GM18502 (cell line): ENCODE results near the gene HILPDA.

Experiments used
- ATAC-seq: cut with Tn5 transposase; IDR thresholded peaks from one replicate; pipeline ENCODE4 v1.9.1; 2021; ENCODE audit warnings: mild to moderate bottlenecking; ENCODE audit not compliant: unreplicated experiment, poor library complexity

Gene HILPDA, protein sequence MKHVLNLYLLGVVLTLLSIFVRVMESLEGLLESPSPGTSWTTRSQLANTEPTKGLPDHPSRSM

GRCh38 chr7:128455543-128456254 lies at the start of gene HILPDA:
TSS of gene HILPDA (plus strand) at chr7:128455878. CDS start at chr7:128457269, 1,391 bp downstream.
- ATAC-seq: peak; percentile 85

- no peak for ATAC-seq
Measured at GRCh38 chr7:128406314-128407232, 49.1 kb upstream of the HILPDA start.

- no peak for ATAC-seq
Measured at GRCh38 chr7:128407233-128407589, 48.5 kb upstream of the HILPDA start.

GRCh38 chr7:128407751-128408708 lies 47.6 kb upstream of the HILPDA start:
- no peak for ATAC-seq

DNA sequence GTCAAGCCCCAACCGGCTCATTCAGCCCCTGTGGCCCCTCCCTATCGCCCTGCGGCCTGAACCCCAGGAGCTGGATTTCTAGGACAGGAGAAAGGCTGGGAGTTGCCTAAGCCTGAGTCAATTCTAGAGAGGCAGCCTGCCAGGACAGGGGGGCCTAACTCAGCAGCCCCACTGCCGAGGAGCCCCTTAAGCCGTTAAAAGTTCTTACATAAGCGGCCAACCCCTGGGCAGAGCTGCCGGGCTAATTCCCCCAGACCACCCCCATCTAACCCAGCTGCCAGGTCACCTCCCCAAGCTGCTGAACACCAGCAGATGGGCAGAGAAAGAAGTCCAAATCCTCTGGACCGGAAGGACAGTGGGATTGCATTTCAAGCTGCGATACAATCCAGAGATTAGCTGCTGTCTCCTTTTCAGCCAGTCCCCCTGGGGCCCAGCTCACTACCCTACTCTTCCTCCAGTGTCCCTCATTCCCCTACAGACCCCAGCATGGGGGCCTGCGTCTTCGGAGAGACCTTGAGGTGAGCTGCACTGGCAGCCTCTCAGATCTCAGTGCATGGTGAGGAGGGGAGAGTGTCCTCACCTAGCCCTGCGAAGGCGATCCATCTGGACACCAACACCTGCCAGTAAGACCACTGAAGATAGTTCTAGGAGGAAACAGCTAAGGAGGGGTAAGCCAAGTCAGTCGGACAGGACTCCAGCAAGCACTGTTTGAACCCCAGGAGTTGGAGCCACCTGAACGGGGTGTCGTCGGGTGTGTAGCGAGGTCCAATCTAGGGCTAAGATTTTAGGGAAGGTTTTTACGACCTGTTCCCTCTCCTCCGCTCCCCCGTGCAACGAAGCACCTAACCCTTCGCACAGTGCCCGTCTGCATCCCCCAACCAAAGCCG lies 46.7 kb upstream of the HILPDA start:
- ATAC-seq: no peak

- peak; percentile 82 for ATAC-seq
Measured at GRCh38 chr7:128409596-128410450, 45.9 kb upstream of the HILPDA start, which contains the start of gene IMPDH1. TSS of gene IMPDH1 (minus strand) at chr7:128409982. CDS start at chr7:128409901, 81 bp downstream.

- no peak for ATAC-seq
Measured at GRCh38 chr7:128410451-128410753, 45.3 kb upstream of the HILPDA start.

- ATAC-seq: no peak
Measured at GRCh38 chr7:128415217-128415785, 40.4 kb upstream of the HILPDA start.

GRCh38 chr7:128417071-128417470 lies 38.6 kb upstream of the HILPDA start:
- ATAC-seq: no peak

GRCh38 chr7:128419257-128419656 lies 36.4 kb upstream of the HILPDA start:
- no peak for ATAC-seq

DNA sequence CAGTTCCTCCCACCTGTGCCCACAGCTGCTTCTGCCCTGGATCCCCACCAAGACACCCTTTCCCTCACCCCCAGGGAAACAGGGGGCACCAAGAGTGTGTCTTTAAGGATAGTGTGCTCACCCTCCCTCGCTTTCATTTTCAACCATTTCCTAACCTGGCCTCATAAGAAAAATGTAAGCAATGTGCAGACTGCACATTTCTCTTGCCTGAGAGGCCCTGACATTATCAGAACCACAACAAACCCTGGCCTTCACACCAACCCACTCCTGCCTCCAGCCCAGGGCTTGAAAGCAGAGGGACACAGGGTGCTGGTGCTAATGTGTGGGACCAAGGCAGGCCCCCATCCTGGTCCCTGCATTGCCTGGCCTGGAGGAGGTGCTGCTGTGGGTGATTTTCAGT lies 34.9 kb upstream of the HILPDA start:
- ATAC-seq: no peak

GRCh38 chr7:128421384-128421783 lies 34.3 kb upstream of the HILPDA start:
- ATAC-seq: no peak

DNA sequence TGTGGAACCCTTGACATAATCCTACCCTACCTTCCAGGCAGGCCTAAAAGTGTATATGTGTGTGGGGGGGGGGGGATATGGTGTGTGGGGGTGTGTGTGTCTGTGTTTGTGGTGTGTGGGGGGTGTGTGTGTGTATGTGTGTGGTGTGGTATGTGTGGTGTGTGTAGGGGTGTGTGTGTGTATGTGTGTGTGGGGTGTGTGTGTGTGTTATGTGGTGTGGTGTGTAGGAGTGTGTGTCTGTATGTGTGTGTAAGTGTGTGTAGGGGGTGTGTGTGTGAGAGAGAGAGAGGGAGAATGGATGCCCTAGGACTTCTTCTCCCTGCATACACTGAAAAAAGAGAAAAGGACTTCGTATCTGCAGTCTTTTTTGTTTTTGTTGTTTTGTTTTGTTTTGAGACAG lies 33.6 kb upstream of the HILPDA start:
- ATAC-seq: no peak

DNA sequence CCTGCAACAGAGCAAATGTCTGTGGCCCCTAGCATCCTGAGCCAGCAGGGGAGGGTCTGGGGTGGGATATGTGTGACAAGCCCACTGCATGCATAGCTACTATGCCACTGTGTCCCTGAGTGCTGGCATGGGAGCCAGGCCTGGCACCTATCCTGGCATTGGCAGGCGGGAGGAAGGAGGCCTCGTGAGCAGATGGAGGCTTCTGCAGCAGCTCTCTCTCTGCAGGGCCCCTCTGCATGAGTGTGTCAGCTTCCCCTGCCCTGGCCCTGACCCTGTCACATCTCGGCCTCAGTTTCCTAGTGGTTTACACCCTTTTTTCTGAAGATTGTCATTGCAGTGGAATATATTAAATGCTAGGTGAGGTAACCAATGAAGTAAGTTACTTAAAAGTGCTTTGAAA lies 32.8 kb upstream of the HILPDA start:
- ATAC-seq: no peak

DNA sequence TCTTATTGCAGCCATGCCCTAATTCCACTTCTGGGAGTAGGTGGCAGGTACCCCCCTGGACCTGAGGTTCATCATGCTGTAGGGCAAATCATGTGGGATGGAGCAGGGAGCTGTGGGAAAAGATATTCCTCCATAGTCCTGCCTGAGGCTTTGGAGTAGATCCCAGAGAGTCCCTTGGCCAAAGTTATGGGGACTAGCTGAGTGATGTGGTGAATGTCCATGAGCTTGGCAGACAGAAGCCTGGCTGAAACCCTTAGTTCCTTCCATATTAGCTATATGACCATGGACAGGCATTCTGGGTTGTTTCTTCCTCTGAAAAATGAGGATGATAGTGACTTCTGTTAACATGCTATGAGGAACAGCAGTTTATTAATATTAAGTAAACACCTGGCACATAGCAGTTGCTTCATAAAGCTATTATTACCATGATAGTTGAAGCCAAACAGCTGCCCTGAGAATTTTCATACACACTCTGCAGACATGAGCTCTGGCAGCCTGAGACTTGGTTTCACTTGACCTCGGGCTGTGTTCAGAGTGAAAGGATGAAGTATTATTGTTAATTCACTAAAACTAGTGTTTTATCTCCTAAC lies 30.9 kb upstream of the HILPDA start:
- ATAC-seq: no peak

DNA sequence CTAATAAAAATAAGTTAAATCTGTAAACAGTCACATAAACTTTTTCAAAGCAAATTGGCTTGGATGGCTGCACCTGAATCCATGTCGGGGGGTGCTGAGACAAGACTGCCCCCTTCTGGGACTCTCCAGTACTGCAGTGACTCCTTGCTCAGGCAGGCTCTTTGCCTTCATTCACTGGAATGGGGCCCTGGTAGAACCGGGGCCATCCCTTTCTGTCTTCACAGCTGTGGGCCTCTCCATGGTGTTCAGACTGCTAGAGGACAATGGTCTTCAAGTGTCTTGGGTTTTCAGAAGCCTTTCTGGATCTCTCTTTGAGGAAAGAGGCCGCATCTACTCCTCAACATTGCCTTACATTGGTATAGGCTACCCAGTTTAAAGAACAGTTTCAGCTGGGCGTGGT lies 29.8 kb upstream of the HILPDA start:
- peak; percentile 52 for ATAC-seq

- no peak for ATAC-seq
Measured at GRCh38 chr7:128427289-128427891, 28.3 kb upstream of the HILPDA start.
